Left ventricle myocardium inferior (tissue), 1 donor: Measurements from ENCODE around the gene FOXO3. TPM values are rescaled to one million over a fixed set of nuclear protein-coding genes. Genes with fewer than 3 reads are reported as not detected.
A peak's percentile ranks its signal among the peaks of the same experiment; 100 is the strongest.

Experiments
- DNase-seq: peaks from one replicate; pipeline ENCODE4 v3.0.0-alpha.2; 2020
- H3K27ac ChIP-seq: fragments of 200-600 bp; replicated peaks from 2 replicates; pipeline ENCODE4 v1.8.0; 2021
- H3K27me3 ChIP-seq: fragments of 200-600 bp; 2 replicates; pipeline ENCODE4 v1.8.0; 2021; ENCODE audit warnings: low read depth
- H3K36me3 ChIP-seq: fragments of 200-600 bp; 2 replicates; pipeline ENCODE4 v1.8.0; 2021
- H3K4me1 ChIP-seq: fragments of 200-600 bp; 2 replicates; pipeline ENCODE4 v1.8.0; 2021
- H3K4me3 ChIP-seq: fragments of 200-600 bp; 2 replicates; pipeline ENCODE4 v1.8.0; 2021; ENCODE audit warnings: mild to moderate bottlenecking, moderate library complexity
- H3K9me3 ChIP-seq: fragments of 200-600 bp; replicated peaks from 2 replicates; pipeline ENCODE4 v1.8.0; 2021
- intact Hi-C: fragments of 100-400 bp; cut with micrococcal nuclease; formaldehyde crosslinking; loops from one replicate; pipeline ENCODE4 v1.11.0; 2022
- total RNA-seq: library from RNA; stranded (reverse); fragmentation: NEBNext Ultra II Directional; extraction: Animal tissue kit (Norgen Biotek cat#: 25700); gene quantifications from one replicate; pipeline ENCODE4 v1.2.1, GENCODE V29; 2021
- TF ChIP-seq, protein P1 (sequence below): fragments of 200-600 bp; IDR thresholded peaks from 2 replicates; pipeline ENCODE4 v1.8.0; 2021; ENCODE audit warnings: antibody characterized with exemption, mild to moderate bottlenecking, borderline replicate concordance
- donor health status: DM: no; HTN: yes; CAD: no; lungs with severe emphysema.

FOXO3 gene
- total RNA-seq, 1 donor from 2014 or later: 34.8 TPM

DNA sequence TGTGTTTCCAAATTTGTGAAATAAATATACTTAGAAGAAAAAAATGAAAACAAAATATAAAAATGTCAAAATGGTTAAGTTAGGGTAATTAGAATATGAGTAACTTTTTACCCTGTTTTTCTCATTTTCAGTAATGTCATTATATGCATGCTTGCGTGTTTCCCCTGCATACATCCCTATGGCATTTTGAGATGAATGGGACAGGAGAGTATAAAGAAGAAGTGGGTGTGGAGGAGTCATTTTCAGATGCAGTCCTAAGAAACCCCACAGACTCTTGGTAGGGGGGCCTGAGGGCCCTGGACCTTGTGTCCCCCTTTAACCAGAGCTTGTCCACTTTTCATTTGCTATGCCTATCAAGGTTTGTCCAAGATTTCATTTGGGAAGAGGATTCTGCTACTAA lies 77.2 kb downstream of the FOXO3 start:
- Histone ChIP-seq H3K27me3 (no peaks in the 10 kb centered on the region), H3K27ac (no peak overlapping the region), H3K9me3 (no peaks in the 10 kb centered on the region), H3K4me1 (peaks cover 95% of the 10 kb centered on the region), H3K4me3 (no peak overlapping the region), H3K36me3 (no peaks in the 10 kb centered on the region)
- TF ChIP-seq, protein P1, sequence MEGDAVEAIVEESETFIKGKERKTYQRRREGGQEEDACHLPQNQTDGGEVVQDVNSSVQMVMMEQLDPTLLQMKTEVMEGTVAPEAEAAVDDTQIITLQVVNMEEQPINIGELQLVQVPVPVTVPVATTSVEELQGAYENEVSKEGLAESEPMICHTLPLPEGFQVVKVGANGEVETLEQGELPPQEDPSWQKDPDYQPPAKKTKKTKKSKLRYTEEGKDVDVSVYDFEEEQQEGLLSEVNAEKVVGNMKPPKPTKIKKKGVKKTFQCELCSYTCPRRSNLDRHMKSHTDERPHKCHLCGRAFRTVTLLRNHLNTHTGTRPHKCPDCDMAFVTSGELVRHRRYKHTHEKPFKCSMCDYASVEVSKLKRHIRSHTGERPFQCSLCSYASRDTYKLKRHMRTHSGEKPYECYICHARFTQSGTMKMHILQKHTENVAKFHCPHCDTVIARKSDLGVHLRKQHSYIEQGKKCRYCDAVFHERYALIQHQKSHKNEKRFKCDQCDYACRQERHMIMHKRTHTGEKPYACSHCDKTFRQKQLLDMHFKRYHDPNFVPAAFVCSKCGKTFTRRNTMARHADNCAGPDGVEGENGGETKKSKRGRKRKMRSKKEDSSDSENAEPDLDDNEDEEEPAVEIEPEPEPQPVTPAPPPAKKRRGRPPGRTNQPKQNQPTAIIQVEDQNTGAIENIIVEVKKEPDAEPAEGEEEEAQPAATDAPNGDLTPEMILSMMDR: no peak
- intact Hi-C loops: no loop called here
- no peak for DNase-seq

- Histone ChIP-seq H3K4me1 (peaks cover 95% of the 10 kb centered on the region), H3K36me3 (no peaks in the 10 kb centered on the region), H3K27ac (peak overlapping the region; percentile 39), H3K4me3 (no peak overlapping the region), H3K9me3 (no peaks in the 10 kb centered on the region), H3K27me3 (no peaks in the 10 kb centered on the region)
- intact Hi-C loops: no loop called here
- no peak for DNase-seq
- TF ChIP-seq, protein P1: no peak
Observed at GRCh38 chr6:108638993-108639392, 78.3 kb downstream of the FOXO3 start.

DNA sequence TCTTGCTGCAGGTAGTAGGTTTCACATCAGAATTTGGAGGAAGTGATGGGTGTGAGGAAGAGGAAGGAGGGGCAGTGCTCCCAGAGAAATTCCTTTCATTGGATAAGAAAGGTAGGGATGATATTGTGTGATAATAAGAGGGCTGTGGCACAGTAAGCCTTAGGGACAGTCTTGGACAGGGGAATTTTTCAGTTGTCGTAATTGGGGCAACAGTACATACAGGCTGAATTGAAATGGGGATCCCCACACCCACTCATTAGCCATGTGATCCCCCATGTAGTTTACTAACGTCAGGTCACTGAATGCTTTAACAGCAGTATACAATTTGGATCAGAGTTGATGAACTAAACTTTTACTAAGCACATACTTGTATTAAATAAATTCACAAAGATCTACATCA lies 79.4 kb downstream of the FOXO3 start:
- Histone ChIP-seq H3K36me3 (no peaks in the 10 kb centered on the region), H3K27ac (no peak overlapping the region), H3K4me3 (no peak overlapping the region), H3K27me3 (no peaks in the 10 kb centered on the region), H3K9me3 (no peaks in the 10 kb centered on the region), H3K4me1 (peaks cover 95% of the 10 kb centered on the region)
- TF ChIP-seq, protein P1: no peak
- no peak for DNase-seq
- intact Hi-C loops: no loop called here

GRCh38 chr6:108643184-108643583 lies 82.5 kb downstream of the FOXO3 start:
- TF ChIP-seq, protein P1: no peak
- H3K4me1 ChIP-seq: peaks cover 95% of the 10 kb centered on the region
- intact Hi-C loops: no loop called here
- DNase-seq: no peak
- peak overlapping the region; percentile 64 for H3K27ac ChIP-seq
- H3K9me3 ChIP-seq: no peaks in the 10 kb centered on the region
- H3K27me3 ChIP-seq: no peaks in the 10 kb centered on the region
- H3K4me3 ChIP-seq: no peak overlapping the region
- no peaks in the 10 kb centered on the region for H3K36me3 ChIP-seq

- H3K27ac ChIP-seq: peak overlapping the region; percentile 64
- peaks cover 95% of the 10 kb centered on the region for H3K4me1 ChIP-seq
- H3K9me3 ChIP-seq: no peaks in the 10 kb centered on the region
- no peak for DNase-seq
- no peaks in the 10 kb centered on the region for H3K27me3 ChIP-seq
- TF ChIP-seq, protein P1: no peak
- intact Hi-C loops: no loop called here
- H3K36me3 ChIP-seq: no peaks in the 10 kb centered on the region
- H3K4me3 ChIP-seq: no peak overlapping the region
Observed at GRCh38 chr6:108644252-108644651, 83.5 kb downstream of the FOXO3 start.

GRCh38 chr6:108648191-108648590 lies 87.5 kb downstream of the FOXO3 start:
- H3K4me1 ChIP-seq: peaks cover 100% of the 10 kb centered on the region
- H3K9me3 ChIP-seq: no peaks in the 10 kb centered on the region

More at GRCh38 chr6:108648191-108648590, 87.5 kb downstream of the FOXO3 start:
- Histone ChIP-seq H3K27me3 (no peaks in the 10 kb centered on the region), H3K36me3 (no peaks in the 10 kb centered on the region), H3K4me3 (no peak overlapping the region), H3K27ac (peak overlapping the region; percentile 94)
- TF ChIP-seq, protein P1: no peak
- DNase-seq: no peak
- intact Hi-C loops: no loop called here
